ENCODE measurements around the gene SLC25A48. TPM values are rescaled to one million over a fixed set of nuclear protein-coding genes. Genes with fewer than 3 reads are reported as not detected.

The SLC25A48 gene
- total RNA-seq, 1 donor from 2014 or later: 0.34 TPM

DNA sequence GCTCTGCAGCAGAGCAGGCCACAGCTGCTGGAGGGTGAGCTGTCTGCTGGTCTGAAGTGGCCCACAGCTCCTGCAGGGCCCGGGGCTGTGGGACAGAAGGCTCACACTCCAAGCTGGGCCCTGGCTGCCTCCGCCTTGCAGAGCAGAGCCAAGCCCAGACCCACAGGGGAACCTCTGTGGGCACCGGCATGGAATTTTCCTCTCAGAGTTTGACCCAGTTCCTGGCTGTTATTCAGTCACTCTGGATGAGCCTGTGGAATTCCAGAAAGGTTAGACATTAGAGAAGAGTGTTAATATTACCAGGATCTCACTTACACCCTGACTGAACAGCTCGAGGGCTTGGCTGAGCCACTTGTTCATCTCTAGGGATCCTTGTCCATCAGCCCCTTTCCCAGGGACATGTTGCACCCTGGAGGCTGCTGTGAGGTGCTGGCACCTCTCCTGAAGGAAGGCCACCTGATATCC, 43.7 kb downstream of the SLC25A48 start:
- H3K9me3 Mint-ChIP-seq (ENCODE audit: low read depth): no peaks in the 10 kb centered on the region
- H3K27ac Mint-ChIP-seq: no peak overlapping the region
- H3K27me3 Mint-ChIP-seq: peaks cover 44% of the 10 kb centered on the region

DNA sequence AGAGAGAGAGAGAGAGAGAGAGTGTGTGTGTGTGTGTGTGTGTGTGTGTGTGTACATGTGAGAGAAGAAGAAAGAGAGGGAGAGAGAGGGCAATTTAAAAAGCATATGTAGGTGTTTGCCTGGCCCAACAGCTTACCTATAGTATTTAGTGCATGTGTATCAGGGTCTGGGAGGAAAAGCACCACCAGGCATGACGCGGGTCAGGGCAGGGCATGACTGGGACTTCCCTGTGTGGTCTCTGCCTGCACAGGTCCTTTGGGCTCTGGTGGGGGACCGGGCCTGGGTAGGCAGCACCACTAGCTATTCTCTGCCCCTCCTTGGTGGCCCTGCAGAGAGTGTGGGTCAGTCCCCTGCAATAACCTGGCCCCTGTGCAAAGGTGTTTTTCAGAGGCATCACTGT, 45.1 kb downstream of the SLC25A48 start:
- Mint-ChIP-seq H3K4me3 (ENCODE audit: low read depth) (no peak overlapping the region), H3K4me1 (ENCODE audit: low read depth) (peaks cover 5% of the 10 kb centered on the region), H3K36me3 (ENCODE audit: insufficient read depth) (no peaks in the 10 kb centered on the region), H3K27ac (no peak overlapping the region), H3K27me3 (peaks cover 52% of the 10 kb centered on the region), H3K9me3 (ENCODE audit: low read depth) (no peaks in the 10 kb centered on the region)
- TF ChIP-seq, protein P1, sequence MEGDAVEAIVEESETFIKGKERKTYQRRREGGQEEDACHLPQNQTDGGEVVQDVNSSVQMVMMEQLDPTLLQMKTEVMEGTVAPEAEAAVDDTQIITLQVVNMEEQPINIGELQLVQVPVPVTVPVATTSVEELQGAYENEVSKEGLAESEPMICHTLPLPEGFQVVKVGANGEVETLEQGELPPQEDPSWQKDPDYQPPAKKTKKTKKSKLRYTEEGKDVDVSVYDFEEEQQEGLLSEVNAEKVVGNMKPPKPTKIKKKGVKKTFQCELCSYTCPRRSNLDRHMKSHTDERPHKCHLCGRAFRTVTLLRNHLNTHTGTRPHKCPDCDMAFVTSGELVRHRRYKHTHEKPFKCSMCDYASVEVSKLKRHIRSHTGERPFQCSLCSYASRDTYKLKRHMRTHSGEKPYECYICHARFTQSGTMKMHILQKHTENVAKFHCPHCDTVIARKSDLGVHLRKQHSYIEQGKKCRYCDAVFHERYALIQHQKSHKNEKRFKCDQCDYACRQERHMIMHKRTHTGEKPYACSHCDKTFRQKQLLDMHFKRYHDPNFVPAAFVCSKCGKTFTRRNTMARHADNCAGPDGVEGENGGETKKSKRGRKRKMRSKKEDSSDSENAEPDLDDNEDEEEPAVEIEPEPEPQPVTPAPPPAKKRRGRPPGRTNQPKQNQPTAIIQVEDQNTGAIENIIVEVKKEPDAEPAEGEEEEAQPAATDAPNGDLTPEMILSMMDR (IDR thresholded peaks at IDR 0.05; ENCODE audit: unreplicated experiment): no peak
- no peak for DNase-seq (ENCODE audit: low spot score, unreplicated experiment)

More for the DNA sequence above, 43.7 kb downstream of the SLC25A48 start:
- Mint-ChIP-seq H3K4me3 (ENCODE audit: low read depth) (no peak overlapping the region), H3K4me1 (ENCODE audit: low read depth) (peaks cover 5% of the 10 kb centered on the region), H3K36me3 (ENCODE audit: insufficient read depth) (no peaks in the 10 kb centered on the region)
- TF ChIP-seq, protein P1 (IDR thresholded peaks at IDR 0.05; ENCODE audit: unreplicated experiment): no peak
- no peak for DNase-seq (ENCODE audit: low spot score, unreplicated experiment)

DNA sequence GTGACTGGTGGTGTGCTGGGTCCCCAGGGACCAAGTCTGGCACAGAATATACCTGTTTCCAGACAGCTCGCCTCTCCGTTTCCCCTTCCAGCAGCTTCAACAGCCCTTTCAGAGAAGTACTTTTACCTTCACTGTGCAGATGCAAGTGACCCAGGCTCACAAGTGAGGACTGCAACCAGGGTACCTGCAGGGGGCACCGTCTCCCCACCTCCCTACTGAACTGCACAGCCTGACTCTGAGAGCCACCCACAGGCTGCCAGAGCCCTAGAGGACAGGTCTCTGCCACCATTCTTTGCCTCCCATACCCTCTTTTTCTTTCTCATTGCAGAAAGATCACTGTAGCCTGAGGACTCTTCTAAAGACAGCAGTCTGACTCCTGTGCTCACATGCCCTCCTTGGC, 45.8 kb downstream of the SLC25A48 start:
- Mint-ChIP-seq H3K27ac (no peak overlapping the region), H3K9me3 (ENCODE audit: low read depth) (no peaks in the 10 kb centered on the region), H3K4me1 (ENCODE audit: low read depth) (peaks cover 5% of the 10 kb centered on the region), H3K4me3 (ENCODE audit: low read depth) (no peak overlapping the region), H3K36me3 (ENCODE audit: insufficient read depth) (no peaks in the 10 kb centered on the region), H3K27me3 (peaks cover 50% of the 10 kb centered on the region)
- TF ChIP-seq, protein P1 (IDR thresholded peaks at IDR 0.05; ENCODE audit: unreplicated experiment): peak; percentile 47
- DNase-seq (ENCODE audit: low spot score, unreplicated experiment): no peak

DNA sequence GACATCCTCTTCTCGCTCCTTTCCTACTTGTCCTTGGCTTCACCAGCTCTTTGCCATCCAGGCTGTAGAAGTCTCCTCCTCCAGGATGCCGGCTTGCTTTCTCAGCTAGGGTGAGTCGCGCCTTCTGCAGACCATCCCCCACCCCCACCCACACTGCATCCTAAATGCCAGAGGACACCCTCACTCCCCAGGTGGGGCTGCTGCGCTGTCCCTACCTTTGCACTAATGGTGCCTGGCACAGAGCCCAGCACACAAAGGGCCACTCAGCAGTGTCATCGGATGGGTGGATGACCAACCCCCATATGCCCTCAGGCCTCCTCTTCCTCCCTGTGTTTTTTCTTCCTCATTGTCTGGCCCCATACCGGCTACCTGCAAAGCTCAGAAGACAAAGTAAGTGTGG, 46.3 kb downstream of the SLC25A48 start:
- Mint-ChIP-seq H3K9me3 (ENCODE audit: low read depth) (no peaks in the 10 kb centered on the region), H3K27ac (no peak overlapping the region), H3K27me3 (peaks cover 50% of the 10 kb centered on the region), H3K4me1 (ENCODE audit: low read depth) (peaks cover 5% of the 10 kb centered on the region), H3K4me3 (ENCODE audit: low read depth) (no peak overlapping the region), H3K36me3 (ENCODE audit: insufficient read depth) (no peaks in the 10 kb centered on the region)
- TF ChIP-seq, protein P1 (IDR thresholded peaks at IDR 0.05; ENCODE audit: unreplicated experiment): no peak
- no peak for DNase-seq (ENCODE audit: low spot score, unreplicated experiment)

DNA sequence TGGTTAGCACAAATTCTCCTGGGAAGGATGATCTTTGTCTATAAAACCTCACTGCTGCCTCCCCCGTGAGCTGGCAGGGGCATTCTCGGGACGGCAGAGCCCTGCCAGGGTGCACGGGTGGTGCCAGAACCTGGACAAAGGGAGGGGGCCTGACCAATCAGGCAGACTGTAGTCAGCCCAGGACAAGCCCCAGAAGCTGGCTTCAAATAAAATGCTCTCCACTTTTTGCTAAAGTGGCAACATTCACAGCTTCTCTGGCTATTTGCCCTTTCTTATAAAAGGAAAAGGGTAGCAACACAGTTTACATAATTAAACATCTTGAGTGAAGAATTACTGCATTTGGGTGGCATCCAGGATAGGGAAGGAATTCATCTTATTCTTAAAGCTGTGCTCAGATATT, 46.8 kb downstream of the SLC25A48 start:
- Mint-ChIP-seq H3K9me3 (ENCODE audit: low read depth) (no peaks in the 10 kb centered on the region), H3K27ac (no peak overlapping the region), H3K4me1 (ENCODE audit: low read depth) (peaks cover 5% of the 10 kb centered on the region), H3K4me3 (ENCODE audit: low read depth) (no peak overlapping the region), H3K36me3 (ENCODE audit: insufficient read depth) (no peaks in the 10 kb centered on the region), H3K27me3 (peaks cover 50% of the 10 kb centered on the region)
- TF ChIP-seq, protein P1 (IDR thresholded peaks at IDR 0.05; ENCODE audit: unreplicated experiment): no peak
- DNase-seq (ENCODE audit: low spot score, unreplicated experiment): no peak
